Fibroblast of skin of scalp (primary cell): ENCODE data around the gene MT4.

Experiments used
- DNase-seq: peaks from one replicate; pipeline ENCODE4 v3.0.0-alpha.2; 2013

The MT4 gene

GRCh38 chr16:56605475-56605874 lies 40.6 kb downstream of the MT4 start:
- DNase-seq: no peak

- DNase-seq: peak; percentile 55
These were observed 41.2 kb downstream of the MT4 start for GRCh38 chr16:56606071-56606475.

- peak; percentile 31 for DNase-seq
These were observed 41.7 kb downstream of the MT4 start for GRCh38 chr16:56606476-56607108.

- DNase-seq: peak; percentile 94
These were observed 42.3 kb downstream of the MT4 start for GRCh38 chr16:56607109-56607618.

- no peak for DNase-seq
These were observed 42.8 kb downstream of the MT4 start for GRCh38 chr16:56607675-56608042.

- DNase-seq: peak; percentile 96
These were observed 43.4 kb downstream of the MT4 start, which contains the start of gene MT2A for GRCh38 chr16:56608043-56608875. MT2A (plus strand) TSS chr16:56608584; CDS start chr16:56608656, 72 bp downstream.

GRCh38 chr16:56608876-56609462 lies 44.1 kb downstream of the MT4 start:
- no peak for DNase-seq

- DNase-seq: peak; percentile 89
These were observed 44.6 kb downstream of the MT4 start for GRCh38 chr16:56609463-56609921.

- peak; percentile 63 for DNase-seq
These were observed 45.2 kb downstream of the MT4 start for GRCh38 chr16:56610017-56610608.

- DNase-seq: peak; percentile 23
These were observed 45.8 kb downstream of the MT4 start for GRCh38 chr16:56610609-56611111.

GRCh38 chr16:56611281-56611833 lies 46.5 kb downstream of the MT4 start:
- DNase-seq: no peak

- no peak for DNase-seq
These were observed 48.8 kb downstream of the MT4 start for GRCh38 chr16:56613706-56614105.

- peak; percentile 75 for DNase-seq
These were observed 49.7 kb downstream of the MT4 start for GRCh38 chr16:56614549-56614991.

GRCh38 chr16:56615353-56615752 lies 50.5 kb downstream of the MT4 start:
- DNase-seq: peak; percentile 54

GRCh38 chr16:56616608-56617211 lies 51.8 kb downstream of the MT4 start:
- DNase-seq: no peak

GRCh38 chr16:56617212-56618085 lies 52.6 kb downstream of the MT4 start:
- peak; percentile 40 for DNase-seq

GRCh38 chr16:56618138-56618537 lies 53.3 kb downstream of the MT4 start:
- no peak for DNase-seq
